K562 (cell line): ENCODE data around the gene HDAC9. TPM values are rescaled to one million over a fixed set of nuclear protein-coding genes. Genes with fewer than 3 reads are reported as not detected.

Experiments
- ATAC-seq: fragments of 200-7000 bp; cut with Tn5 transposase; 3 replicates; pipeline ENCODE4 v1.9.1; 2020; ENCODE audit warnings: moderate library complexity
- BruUV-seq: library from RNA; stranded (reverse); fragments of 400-500 nt; replicated peaks from 2 replicates; lab custom pipeline; 2021; lab: Mats Ljungman, UMichigan
- CTCF ChIA-PET: fragments of 300-600 bp; formaldehyde crosslinking; extraction: SDS; loops from one replicate; lab custom pipeline; 2021; ENCODE audit warnings: low intra/inter-chr PET ratio; lab: Yijun Ruan, JAX
- POLR2A ChIA-PET: fragments of 300-600, 350-650 bp; sonication (Branson Sonifier 250); formaldehyde crosslinking; extraction: SDS; loops from one replicate; lab custom pipeline; 2021; ENCODE audit warnings: antibody characterized with exemption, inconsistent platforms; lab: Yijun Ruan, JAX
- DNase-seq, 4 experiments: peaks; one replicate each; pipeline versions ENCODE4 v3.0.0 to v3.0.0-alpha.2; 2011 to 2018; ENCODE audit warnings: low spot score in 3 of 4, mixed read lengths in 3 of 4; ENCODE audit errors: extremely low read depth in 1 of 4
- FAIRE-seq: peaks from 2 replicates; lab custom pipeline; 2011; peaks lifted over from hg19 to GRCh38; lab: Jason Lieb, UNC
- H2AFZ ChIP-seq: 2 replicates; pipeline ENCODE4 v1.6.0; 2011; ENCODE audit warnings: low read depth, low read length, control low read depth, inconsistent platforms
- H3K27ac ChIP-seq: fragments of 200-600 bp; 3 replicates; pipeline ENCODE4 v1.8.0; 2011; ENCODE audit warnings: low read depth, mild to moderate bottlenecking, control low read depth, inconsistent platforms, low read length, moderate library complexity, mixed read lengths; ENCODE audit errors: extremely low read depth
- H3K27me3 ChIP-seq, 2 experiments: fragments of 300-600 bp in 1 of 2; 2 replicates in 1 of 2; 3 replicates in 1 of 2; pipeline versions ENCODE4 v1.6.0 to v1.8.0; 2011; ENCODE audit warnings: inconsistent platforms in 2 of 2, low read length in 2 of 2, mild to moderate bottlenecking in 1 of 2, mixed read lengths in 1 of 2, moderate library complexity in 1 of 2; ENCODE audit not compliant: control insufficient read depth in 2 of 2, insufficient read depth in 2 of 2
- H3K36me3 ChIP-seq: fragments of 300-600 bp; 3 replicates; pipeline ENCODE4 v1.8.0; 2011; ENCODE audit warnings: mild to moderate bottlenecking, low read length, inconsistent platforms; ENCODE audit not compliant: control insufficient read depth, insufficient read depth
- H3K4me1 ChIP-seq, 2 experiments: fragments of 200-600 bp in 1 of 2; replicated peaks in 1 of 2; 2 replicates in 1 of 2; 3 replicates in 1 of 2; pipeline versions ENCODE4 v1.5.1 to v1.8.0; 2011; ENCODE audit warnings: inconsistent platforms in 2 of 2, low read length in 2 of 2, mild to moderate bottlenecking in 1 of 2, mixed read lengths in 1 of 2, moderate library complexity in 1 of 2; ENCODE audit not compliant: control insufficient read depth in 2 of 2, insufficient read depth in 2 of 2
- H3K4me2 ChIP-seq: 2 replicates; pipeline ENCODE4 v1.6.1; 2011; ENCODE audit warnings: low read length, control low read depth, inconsistent platforms, mixed read lengths; ENCODE audit not compliant: insufficient read depth
- H3K4me3 ChIP-seq: fragments of 200-600 bp; sonication (generic), shearing (Covaris generic); 2 replicates; pipeline ENCODE4 v1.5.1; 2016; ENCODE audit warnings: control low read depth, inconsistent platforms
- H3K79me2 ChIP-seq: fragments of 200-600 bp; 3 replicates; pipeline ENCODE4 v1.8.0; 2011; ENCODE audit warnings: low read length, inconsistent platforms; ENCODE audit not compliant: control insufficient read depth, insufficient read depth
- H3K9ac ChIP-seq, 2 experiments: 2 replicates each; pipeline versions ENCODE4 v1.6.0 to v1.6.1; 2011; ENCODE audit warnings: low read depth in 2 of 2, low read length in 2 of 2, control low read depth in 1 of 2, inconsistent platforms in 1 of 2, mild to moderate bottlenecking in 1 of 2, mixed read lengths in 1 of 2; ENCODE audit not compliant: insufficient read depth in 1 of 2
- H3K9me1 ChIP-seq: one replicate; pipeline ENCODE4 v1.6.0; 2011; ENCODE audit warnings: inconsistent platforms, mild to moderate bottlenecking, low read length, moderate library complexity; ENCODE audit not compliant: control insufficient read depth, insufficient read depth
- H3K9me3 ChIP-seq: replicated peaks from 2 replicates; pipeline ENCODE4 v1.5.1; 2011; ENCODE audit warnings: low read depth, low read length, inconsistent platforms; ENCODE audit not compliant: control insufficient read depth, insufficient read depth
- H4K20me1 ChIP-seq: replicated peaks from 2 replicates; pipeline ENCODE4 v1.6.1; 2011; ENCODE audit warnings: low read length, inconsistent platforms, mixed read lengths; ENCODE audit not compliant: control insufficient read depth, insufficient read depth
- E2F3 ChIP-seq: fragments of 250-450 bp; sonication (Bioruptor Pico); IDR thresholded peaks from 2 replicates; pipeline ENCODE4 v1.4.0; 2020; ENCODE audit warnings: mild to moderate bottlenecking
- EP400 ChIP-seq: fragments of 450-650 bp; IDR thresholded peaks from 2 replicates; pipeline ENCODE4 v1.6.1; 2017; ENCODE audit warnings: antibody characterized with exemption, mild to moderate bottlenecking, moderate library complexity
- HNRNPLL ChIP-seq: fragments of 200-400 bp; formaldehyde crosslinking; IDR thresholded peaks from 2 replicates; pipeline ENCODE4 v1.6.1; 2017; ENCODE audit warnings: low read length, low read depth, mild to moderate bottlenecking; ENCODE audit not compliant: poor library complexity, severe bottlenecking
- MAZ ChIP-seq, 2 experiments: fragments of 450-650 bp in 1 of 2; sonication (generic) in 1 of 2; formaldehyde crosslinking; IDR thresholded peaks in 1 of 2; conservative IDR thresholded peaks in 1 of 2; 2 replicates each; pipeline versions ENCODE4 v1.4.0 to v1.5.0; 2020; ENCODE audit warnings: mild to moderate bottlenecking in 1 of 2, missing genetic modification reagents in 1 of 2
- SMAD3 ChIP-seq: fragments of 450-650 bp; formaldehyde crosslinking; conservative IDR thresholded peaks from 2 replicates; pipeline ENCODE4 v1.4.0; 2020; ENCODE audit warnings: mild to moderate bottlenecking
- ZC3H4 ChIP-seq: sonication (generic); formaldehyde crosslinking; IDR thresholded peaks from 2 replicates; pipeline ENCODE4 v1.9.0; 2021; ENCODE audit warnings: missing genetic modification reagents, borderline replicate concordance
- WGBS: fragments of 100-300 bp; shearing (Covaris generic); methylation state at CpG from one replicate; pipeline ENCODE4 v1.1.6; 2016; ENCODE audit warnings: low coverage, mixed read lengths; ENCODE audit not compliant: insufficient coverage; ENCODE audit errors: missing lambda C conversion rate; 5-methylcytosine and 5-hydroxymethylcytosine counted together
- in situ Hi-C: fragments of 300-500 bp; cut with MboI; formaldehyde crosslinking; loops from 4 replicates; pipeline ENCODE4 v1.15.0; 2018; ENCODE audit warnings: inconsistent platforms, mixed read lengths
- intact Hi-C: fragments of 100-400 bp; cut with micrococcal nuclease; formaldehyde crosslinking; loops from 2 replicates; pipeline ENCODE4 v1.14.2; 2022
- polyA plus RNA-seq, 8 experiments: library from polyadenylated mRNA; depleted of rRNA in 4 of 8; stranded (reverse) in 5 of 8; unstranded in 3 of 8; fragments of >200 nt; fragmentation: Nextera tagmentation in 2 of 8; fragmentation: Illumina TruSeq in 1 of 8; extraction: Ambion mirVana in 2 of 8; extraction: Trizol in 1 of 8; gene quantifications; 2 replicates each; pipeline versions ENCODE4 v1.2.1 to v1.2.3, GENCODE V29; 2011 to 2014; ENCODE audit warnings: inconsistent platforms in 1 of 8, missing spikeins in 1 of 8
- total RNA-seq, 7 experiments: library from RNA; depleted of rRNA in 6 of 7; stranded (reverse); fragments of >200 nt in 6 of 7; fragmentation: Illumina TruSeq in 2 of 7; extraction: Trizol in 2 of 7; gene quantifications; 2 replicates each; pipeline versions ENCODE4 v1.2.1 to v1.2.3, GENCODE V29; 2011 to 2021; ENCODE audit warnings: low replicate concordance in 1 of 7
- TF ChIP-seq, protein P1 (sequence below): fragments of 250-450 bp; sonication (Bioruptor Pico); IDR thresholded peaks from 2 replicates; pipeline ENCODE4 v1.4.0; 2020; ENCODE audit warnings: mild to moderate bottlenecking

HDAC9 gene
- total and polyA plus RNA-seq, 9 of the 15 experiments (the other 6 are each of a cell fraction or from before 2014, with no cell fraction given), result 0.08 to 0.91 (median 0.33) TPM

DNA sequence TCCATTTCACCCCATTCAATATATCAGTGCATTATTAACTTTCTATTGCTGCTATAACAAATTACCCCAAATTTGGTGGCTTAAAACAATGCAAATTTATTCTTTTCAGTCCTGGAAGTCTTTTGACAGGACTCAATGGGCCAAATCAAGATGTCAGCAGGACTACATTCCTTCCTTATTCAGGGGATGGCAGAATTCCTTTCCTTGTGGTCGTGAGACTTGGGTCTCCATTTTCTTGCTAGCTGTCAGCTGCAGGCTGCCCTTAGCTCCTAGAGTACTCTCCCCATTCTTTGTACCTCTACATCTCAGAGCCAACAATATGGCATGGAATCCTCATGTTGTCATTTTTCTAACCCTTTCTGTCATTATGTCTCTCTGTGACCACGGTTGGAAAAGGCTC, 310.6 kb downstream of the HDAC9 start (continued):
- TF ChIP-seq, protein P1, sequence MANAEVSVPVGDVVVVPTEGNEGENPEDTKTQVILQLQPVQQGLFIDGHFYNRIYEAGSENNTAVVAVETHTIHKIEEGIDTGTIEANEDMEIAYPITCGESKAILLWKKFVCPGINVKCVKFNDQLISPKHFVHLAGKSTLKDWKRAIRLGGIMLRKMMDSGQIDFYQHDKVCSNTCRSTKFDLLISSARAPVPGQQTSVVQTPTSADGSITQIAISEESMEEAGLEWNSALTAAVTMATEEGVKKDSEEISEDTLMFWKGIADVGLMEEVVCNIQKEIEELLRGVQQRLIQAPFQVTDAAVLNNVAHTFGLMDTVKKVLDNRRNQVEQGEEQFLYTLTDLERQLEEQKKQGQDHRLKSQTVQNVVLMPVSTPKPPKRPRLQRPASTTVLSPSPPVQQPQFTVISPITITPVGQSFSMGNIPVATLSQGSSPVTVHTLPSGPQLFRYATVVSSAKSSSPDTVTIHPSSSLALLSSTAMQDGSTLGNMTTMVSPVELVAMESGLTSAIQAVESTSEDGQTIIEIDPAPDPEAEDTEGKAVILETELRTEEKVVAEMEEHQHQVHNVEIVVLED (CRISPR knock-in tag), result no peak
- TF ChIP-seq, all 486 proteins: peak for 0

DNA sequence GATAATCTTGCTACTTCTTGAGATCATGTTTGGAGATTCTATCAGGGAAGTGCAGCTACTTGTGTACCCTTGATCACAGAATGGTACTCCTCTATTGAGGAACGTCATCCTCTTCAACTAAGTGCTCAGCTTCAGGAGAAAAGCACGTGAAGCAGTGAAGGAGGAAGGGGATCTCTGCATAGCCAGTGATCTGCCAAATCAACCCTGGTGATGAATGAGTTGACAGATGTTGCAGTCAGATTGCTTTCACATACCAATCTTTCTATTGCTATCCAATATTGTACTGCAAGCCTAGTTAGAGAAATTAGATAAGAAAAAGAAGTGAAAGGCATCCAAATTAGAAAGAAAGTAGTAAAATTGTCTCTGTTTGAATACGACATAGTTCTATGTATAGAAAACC, 312.5 kb downstream of the HDAC9 start:
- DNase-seq (no peak), ATAC-seq (no peak), FAIRE-seq (no peak)
- H3K9ac ChIP-seq, result no peak overlapping the region
- no peaks in the 10 kb centered on the region for H4K20me1 ChIP-seq
- no peaks in the 10 kb centered on the region for H3K4me1 ChIP-seq
- in situ Hi-C loops, result no loop called here
- TF ChIP-seq E2F3 (CRISPR knock-in tag) (no peak), EP400 (no peak), HNRNPLL (no peak), ZC3H4 (no peak), SMAD3 (no peak), MAZ (CRISPR knock-in tag; conservative IDR thresholded peaks at IDR 0.05 in 1 of 2, IDR thresholded peaks at IDR 0.05 in 1 of 2) (no peak)
- H3K27me3 ChIP-seq, result no peaks in the 10 kb centered on the region
- no peaks in the 10 kb centered on the region for H3K79me2 ChIP-seq
- WGBS, result 4% methylated on average over 3 of the region's 3 CpGs
- intact Hi-C loops, result no loop called here
- H3K9me3 ChIP-seq, result 0 out of 2 replicates have a peak, but pooled peaks cover 2% of the 10 kb centered on the region
- no peaks in the 10 kb centered on the region for H3K36me3 ChIP-seq
- H3K27ac ChIP-seq, result no peak overlapping the region
- H3K9me1 ChIP-seq, result no peaks in the 10 kb centered on the region
- no peak overlapping the region for H3K4me3 ChIP-seq
- no peak overlapping the region for H2AFZ ChIP-seq
- ChIA-PET POLR2A (no interaction called here), CTCF (no interaction called here)
- no TSS peak for BruUV-seq
- H3K4me2 ChIP-seq, result no peak overlapping the region
